ENCODE data around the gene ASB10. TPM values are rescaled to one million over a fixed set of nuclear protein-coding genes. Genes with fewer than 3 reads are reported as not detected.

ASB10 gene
- total RNA-seq: not detected in 2 replicates

DNA sequence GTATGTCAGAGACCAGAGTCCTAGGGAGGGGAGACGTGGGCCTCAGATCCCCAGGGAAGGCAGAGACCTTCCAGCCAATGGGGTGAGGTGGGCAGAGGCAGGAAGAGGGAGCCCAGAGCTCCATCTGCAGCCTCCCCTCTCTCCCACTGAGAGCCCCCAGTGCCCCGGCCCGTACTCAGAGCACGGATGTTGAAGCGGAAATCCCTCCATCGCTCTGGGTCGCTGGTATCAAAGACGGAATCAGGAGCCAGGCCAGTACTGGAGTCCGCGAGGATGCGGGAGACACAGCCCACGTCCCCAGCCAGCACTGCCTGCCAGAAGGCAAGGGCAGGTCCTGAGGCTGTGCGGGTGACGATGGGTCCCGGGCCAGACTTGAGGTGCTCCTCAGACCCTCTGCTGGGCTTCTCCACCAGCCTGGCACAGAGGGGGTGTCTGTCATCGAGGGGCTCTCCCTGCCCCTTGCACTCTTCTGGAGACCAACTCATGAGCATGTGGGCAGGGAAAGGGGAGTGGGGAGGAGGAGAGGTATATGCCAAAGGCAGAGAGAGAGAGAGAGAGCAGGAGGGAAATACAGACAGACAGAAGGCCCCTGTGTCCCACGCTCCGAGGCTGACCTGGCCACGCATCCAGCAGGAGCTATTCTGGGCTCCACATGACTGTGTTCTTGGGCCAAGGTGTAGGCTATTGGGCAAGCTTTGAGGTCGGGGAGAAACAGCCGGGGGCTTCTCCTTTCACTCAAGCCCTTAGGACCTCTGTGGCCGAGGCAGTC is at the start of gene ASB10:
TSS of gene ASB10 (minus strand) at position 611 of the 769 bp plus-strand sequence. CDS start at position 491, 120 bp downstream.
- DNase-seq (ENCODE audit: low read depth): no peak

GRCh38 chr7:151236406-151236805 is 49.4 kb upstream of the ASB10 start:
- DNase-seq (ENCODE audit: low read depth): no peak

- no peak for DNase-seq (ENCODE audit: low read depth)
Observed at GRCh38 chr7:151235091-151235787, 48.2 kb upstream of the ASB10 start.

GRCh38 chr7:151233804-151234203 is 46.8 kb upstream of the ASB10 start:
- DNase-seq (ENCODE audit: low read depth): no peak

DNA sequence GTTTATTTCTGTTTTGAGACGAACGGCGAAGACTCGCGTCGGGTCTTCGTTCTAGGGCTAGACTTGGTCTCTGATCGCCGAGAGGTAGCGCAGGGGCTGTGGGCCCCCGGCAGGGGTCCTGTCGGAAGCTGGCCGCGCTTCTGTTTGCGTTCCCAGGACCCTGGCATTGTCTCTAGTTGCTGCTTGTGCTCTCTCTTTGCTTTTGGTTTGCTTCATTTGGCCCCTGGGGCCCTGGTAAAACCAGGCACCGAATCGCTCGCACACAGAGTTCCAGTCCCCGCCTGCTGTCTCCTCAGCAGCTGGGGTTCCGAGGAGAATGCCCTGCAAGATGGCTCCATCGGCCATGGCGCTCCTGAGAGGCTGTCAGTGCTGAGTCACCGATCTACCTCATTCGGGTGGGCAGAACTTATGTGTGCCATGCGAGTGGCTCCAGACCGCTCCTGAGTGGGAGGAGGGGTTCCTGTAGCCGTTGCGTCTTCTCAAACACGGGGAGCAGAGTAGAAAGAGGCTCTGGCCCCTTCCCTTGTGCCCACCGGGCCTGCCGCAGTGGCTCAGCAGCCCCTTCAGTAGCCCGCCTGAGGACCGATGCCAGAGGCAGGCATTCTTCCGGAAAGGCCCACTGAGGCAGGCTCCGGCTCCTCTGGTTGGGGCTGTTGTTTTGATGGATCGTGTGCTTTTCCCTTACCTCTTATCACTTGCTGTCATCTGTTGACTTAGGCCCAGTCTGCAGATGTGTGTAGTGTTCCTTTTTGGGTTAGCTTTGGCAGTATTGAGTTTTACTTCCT is 46.1 kb upstream of the ASB10 start:
- peak; percentile 73 for DNase-seq (ENCODE audit: low read depth)

DNA sequence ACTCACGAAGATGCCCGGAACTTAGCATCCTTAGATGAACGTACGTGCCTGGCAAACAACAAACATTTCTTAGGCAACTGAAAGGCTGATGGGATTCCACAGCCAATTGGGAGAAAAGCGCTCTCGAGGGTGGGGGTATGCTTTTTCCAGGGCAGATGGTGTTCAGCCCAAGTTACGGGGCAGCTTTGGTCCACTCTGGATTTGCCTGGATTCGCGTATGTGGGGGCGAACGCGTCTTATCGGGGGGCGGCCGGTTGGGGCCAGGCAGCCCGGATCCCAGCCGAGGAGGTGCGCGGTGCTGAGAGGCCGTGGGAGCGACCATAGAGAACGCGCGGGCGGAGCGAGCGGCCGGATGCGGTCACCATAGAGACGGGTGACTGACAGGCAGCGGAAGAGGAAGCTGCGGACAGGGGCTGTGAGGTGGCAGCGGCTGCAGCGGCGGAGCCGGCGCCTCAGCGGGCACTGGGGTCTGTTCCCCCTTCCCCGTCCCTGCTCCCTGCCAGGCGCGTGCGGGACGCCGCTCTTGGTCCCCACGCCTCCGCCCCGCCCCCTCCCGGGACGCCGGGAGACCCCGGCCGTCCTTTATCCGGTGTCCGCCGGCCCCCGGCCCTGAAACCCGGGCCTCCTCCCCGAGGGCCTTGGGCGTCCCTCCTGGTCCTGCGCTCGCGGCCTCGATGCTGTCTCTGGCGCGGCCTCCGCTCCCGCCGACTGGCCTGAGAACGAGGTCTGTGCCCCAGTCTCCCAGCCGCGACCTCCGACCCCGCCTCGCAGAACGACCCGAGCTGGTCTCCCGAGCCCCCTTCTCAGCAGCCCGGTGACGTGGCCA is 45.3 kb upstream of the ASB10 start, which contains the start of gene CHPF2:
TSS of gene CHPF2 (plus strand) at position 393 of the 826 bp plus-strand sequence. CDS start 1,529 bp downstream, outside the sequence.
- peak; percentile 68 for DNase-seq (ENCODE audit: low read depth)

- no peak for DNase-seq (ENCODE audit: low read depth)
Observed at GRCh38 chr7:151231080-151231479, 44.0 kb upstream of the ASB10 start.

DNA sequence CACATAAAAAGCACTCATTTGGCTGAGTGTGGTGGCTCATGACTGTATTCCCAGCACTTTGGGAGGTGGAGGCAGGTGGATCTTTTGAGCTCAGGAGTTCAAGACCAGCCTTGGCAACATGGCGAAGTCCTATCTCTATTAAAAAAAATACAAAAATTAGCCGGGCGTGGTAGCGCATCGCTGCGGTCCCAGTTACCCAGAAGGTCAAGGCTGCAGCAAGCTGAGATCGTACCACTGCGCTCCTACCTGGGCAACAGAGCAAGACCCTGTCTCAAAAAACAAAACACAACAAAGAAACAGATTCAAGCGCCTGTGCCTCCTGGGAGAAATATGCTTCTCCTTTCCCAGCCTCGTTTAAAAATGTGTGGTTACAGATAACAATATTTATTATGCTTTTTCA is 42.2 kb upstream of the ASB10 start:
- no peak for DNase-seq (ENCODE audit: low read depth)

GRCh38 chr7:151228024-151228866 is 41.2 kb upstream of the ASB10 start:
- DNase-seq (ENCODE audit: low read depth): no peak

GRCh38 chr7:151226875-151227782 is 40.1 kb upstream of the ASB10 start, which contains the start of gene ABCF2:
ABCF2 (minus strand) TSS chr7:151227205; CDS start chr7:151226458, 747 bp downstream.
- DNase-seq (ENCODE audit: low read depth): peak; percentile 96

DNA sequence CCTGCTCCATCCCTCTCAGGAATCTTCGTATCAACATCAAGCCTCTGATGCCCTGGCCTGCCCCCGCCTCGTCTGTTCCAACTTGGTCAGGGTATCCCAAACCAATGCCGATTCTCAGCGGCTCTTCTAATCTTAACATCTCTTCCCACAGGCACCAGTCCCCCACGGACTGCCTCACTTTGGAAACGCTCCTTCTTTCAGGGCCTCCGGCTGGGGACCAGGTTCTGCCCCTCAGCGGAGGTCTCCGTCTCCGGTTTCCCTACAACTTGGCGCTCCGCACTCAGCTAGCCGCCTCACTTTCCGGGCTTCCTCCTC is 39.5 kb upstream of the ASB10 start:
- no peak for DNase-seq (ENCODE audit: low read depth)

DNA sequence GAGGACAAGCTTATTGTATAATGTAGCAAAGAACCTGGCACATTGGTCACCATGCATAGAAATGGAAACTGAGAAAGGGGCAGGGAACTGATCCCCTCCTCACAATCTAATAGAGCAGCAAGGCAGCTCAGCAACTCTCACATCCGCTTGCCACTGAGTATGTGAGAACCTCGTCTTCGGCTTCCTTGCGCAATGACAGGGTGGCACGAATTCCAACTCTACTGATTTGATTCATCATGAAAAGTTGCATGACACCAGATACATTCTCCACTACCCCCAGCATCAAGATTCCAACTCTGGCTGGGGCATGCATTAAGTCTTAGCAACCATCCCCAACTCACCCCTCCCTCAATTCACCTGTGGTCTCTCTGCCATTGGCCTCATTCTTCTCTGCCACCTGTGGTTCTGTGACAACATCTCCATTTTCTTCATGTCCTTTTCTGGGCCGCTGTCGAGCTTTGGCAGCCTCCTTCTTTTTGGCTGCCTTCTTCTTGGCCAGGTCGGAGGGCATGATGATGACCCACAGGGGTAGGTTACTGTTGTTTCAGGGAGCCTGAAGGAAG is 39.0 kb upstream of the ASB10 start:
- no peak for DNase-seq (ENCODE audit: low read depth)

- DNase-seq (ENCODE audit: low read depth): no peak
Observed at GRCh38 chr7:151223728-151224127, 36.7 kb upstream of the ASB10 start.

- DNase-seq (ENCODE audit: low read depth): no peak
Observed at GRCh38 chr7:151218170-151218569, 31.1 kb upstream of the ASB10 start.

GRCh38 chr7:151215396-151215795 is 28.3 kb upstream of the ASB10 start:
- DNase-seq (ENCODE audit: low read depth): no peak

DNA sequence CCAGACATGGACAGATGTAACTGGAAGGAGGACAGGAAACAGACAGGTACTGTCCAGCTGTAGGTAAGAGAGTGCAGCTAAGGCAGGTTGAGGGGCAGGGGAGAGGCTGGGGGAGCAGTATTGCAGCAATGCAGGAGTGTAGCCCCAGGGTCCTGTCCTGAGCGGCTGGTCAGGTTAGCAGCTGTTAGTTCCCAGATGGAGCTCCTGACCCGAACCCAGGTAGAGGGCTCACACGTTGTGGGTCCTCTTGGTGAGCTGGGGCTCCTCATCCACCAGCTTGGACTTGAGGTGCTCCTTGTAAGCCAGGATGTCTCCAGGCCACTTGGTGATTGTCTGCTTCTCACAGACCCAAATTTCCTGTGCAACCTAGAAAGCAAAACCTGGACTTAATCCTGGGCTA is 26.8 kb upstream of the ASB10 start:
- DNase-seq (ENCODE audit: low read depth): no peak

- DNase-seq (ENCODE audit: low read depth): no peak
Observed at GRCh38 chr7:151212626-151213025, 25.6 kb upstream of the ASB10 start.

- no peak for DNase-seq (ENCODE audit: low read depth)
Observed at GRCh38 chr7:151211155-151211772, 24.2 kb upstream of the ASB10 start.

All from renal cortical epithelial cell (primary cell).